Gastroesophageal sphincter (tissue), 4 donors: ENCODE results near the gene L1TD1. TPM values are rescaled to one million over a fixed set of nuclear protein-coding genes. Genes with fewer than 3 reads are reported as not detected.
"Not testable (repeated sequence)": the region's sequence is repeated elsewhere in the genome, so short reads cannot be mapped to it uniquely, and the experiment has no call there.

Experiments
- ATAC-seq: fragments of 150-250 bp; one replicate; pipeline ENCODE4 v1.9.1; 2016; ENCODE audit warnings: mild to moderate bottlenecking, moderate library complexity
- H3K27ac ChIP-seq, 4 donors: fragments of 200-600 bp; sonication (generic) in 3 of 4; 1 replicate in 3 of 4; 2 replicates in 1 of 4; pipeline ENCODE4 v1.5.1; 2016 to 2019
- H3K27me3 ChIP-seq: fragments of 200-600 bp; sonication (generic); one replicate; pipeline ENCODE4 v1.5.1; 2019
- H3K36me3 ChIP-seq, 2 donors: fragments of 200-600 bp; sonication (generic); one replicate each; pipeline ENCODE4 v1.5.1; 2019; ENCODE audit warnings: control low read depth in 1 of 2
- H3K4me1 ChIP-seq, 3 donors: fragments of 200-600 bp; sonication (generic); 1 replicate in 2 of 3; 2 replicates in 1 of 3; pipeline ENCODE4 v1.5.1; 2016 to 2019; ENCODE audit warnings: control low read depth in 2 of 3
- H3K4me3 ChIP-seq, 2 donors: fragments of 200-600 bp; sonication (generic); one replicate each; pipeline ENCODE4 v1.5.1; 2019; ENCODE audit warnings: mild to moderate bottlenecking in 1 of 2, moderate library complexity in 1 of 2
- H3K9me3 ChIP-seq, 3 donors: fragments of 200-600 bp; sonication (generic); one replicate each; pipeline ENCODE4 v1.5.1; 2017 to 2019; ENCODE audit warnings: control low read depth in 2 of 3
- CTCF ChIP-seq, 4 experiments: fragments of 200-600 bp in 2 of 4; fragments of 450-650 bp in 2 of 4; sonication (generic) in 1 of 4; IDR thresholded peaks; one replicate each; pipeline ENCODE4 v1.5.1; 2017 to 2019; ENCODE audit warnings: antibody characterized with exemption in 4 of 4, mild to moderate bottlenecking in 2 of 4, moderate library complexity in 2 of 4
- EP300 ChIP-seq: sonication (generic); formaldehyde crosslinking; IDR thresholded peaks from one replicate; pipeline ENCODE4 v1.6.1; 2017; ENCODE audit warnings: antibody characterized with exemption, mild to moderate bottlenecking
- POLR2A ChIP-seq, 2 donors: fragments of 450-650 bp; IDR thresholded peaks; one replicate each; pipeline ENCODE4 v1.6.1; 2017; ENCODE audit warnings: antibody characterized with exemption in 2 of 2, mild to moderate bottlenecking in 2 of 2, moderate library complexity in 1 of 2
- POLR2AphosphoS5 ChIP-seq: sonication (generic); formaldehyde crosslinking; IDR thresholded peaks from one replicate; pipeline ENCODE4 v1.6.1; 2017; ENCODE audit warnings: antibody characterized with exemption
- WGBS, 2 donors: methylation state at CpG; one replicate each; pipeline ENCODE4 v1.1.5; 2018; ENCODE audit warnings: low coverage in 1 of 2; 5-methylcytosine and 5-hydroxymethylcytosine counted together
- total RNA-seq, 4 donors: library from RNA; depleted of rRNA; stranded (reverse); fragments of >200 nt; gene quantifications; one replicate each; pipeline ENCODE4 v1.1.0, GENCODE V29; 2016

L1TD1 gene
- total RNA-seq, result under 1 TPM in 1 of 4 donors, not detected in 3; 0.47 TPM

- peak; percentile 28 for ATAC-seq
- no peak for TF ChIP-seq CTCF (IDR thresholded peaks at IDR 0.05)
- no peak for TF ChIP-seq POLR2A (IDR thresholded peaks at IDR 0.05)
- TF ChIP-seq POLR2AphosphoS5, result no peak
- TF ChIP-seq EP300, result no peak
- no peaks in the 10 kb centered on the region for H3K36me3 ChIP-seq
- H3K27me3 ChIP-seq, result peaks cover 52% of the 10 kb centered on the region
- H3K4me1 ChIP-seq, result peaks cover 0 to 5% (median 0%) of the 10 kb centered on the region in 3 donors
- WGBS, 2 donors, result 6 to 11% methylated on average over 6 to 15 of the region's 55 CpGs
- H3K4me3 ChIP-seq, result peak within 1 kb of the TSS in 1 of 2 donors; percentile 28
- H3K9me3 ChIP-seq, result peaks cover 0 to 4% (median 0%) of the 10 kb centered on the region in 3 donors
- H3K27ac ChIP-seq, result no peak within 1 kb of the TSS
These were observed at the start of gene L1TD1 for GRCh38 chr1:62194651-62195544. TSS of gene L1TD1 (plus strand) at chr1:62194849. CDS start at chr1:62206629, 11,780 bp downstream.

- Histone ChIP-seq H3K4me1 (no peaks in the 10 kb centered on the region), H3K27me3 (no peaks in the 10 kb centered on the region), H3K36me3 (peaks cover 0 to 27% of the 10 kb centered on the region in 2 donors), H3K27ac (no peak overlapping the region), H3K4me3 (no peak overlapping the region), H3K9me3 (no peaks in the 10 kb centered on the region)
- ATAC-seq, result no peak
- TF ChIP-seq POLR2A (IDR thresholded peaks at IDR 0.05), result no peak
- TF ChIP-seq POLR2AphosphoS5, result no peak
- TF ChIP-seq EP300, result no peak
- TF ChIP-seq CTCF (IDR thresholded peaks at IDR 0.05), result no peak
- 75 to 76% methylated on average over 4 to 6 of the region's 6 CpGs for WGBS, 2 donors
These were observed 34.7 kb upstream of the L1TD1 start for GRCh38 chr1:62159940-62160348.

- Histone ChIP-seq H3K27me3 (no peaks in the 10 kb centered on the region), H3K9me3 (no peaks in the 10 kb centered on the region), H3K4me3 (no peak overlapping the region), H3K4me1 (no peaks in the 10 kb centered on the region), H3K36me3 (peaks cover 0 to 27% of the 10 kb centered on the region in 2 donors), H3K27ac (no peak overlapping the region)
- TF ChIP-seq POLR2A (IDR thresholded peaks at IDR 0.05) (no peak), EP300 (no peak), POLR2AphosphoS5 (no peak)
- no peak for ATAC-seq
- WGBS, 2 donors, result 94% methylated on average over 1 of the region's 1 CpG; no CpG with 5 or more reads in 1 of the 2 donors
These were observed 32.9 kb upstream of the L1TD1 start for GRCh38 chr1:62161711-62162110.

GRCh38 chr1:62170380-62170779 lies 24.3 kb upstream of the L1TD1 start:
- H3K9me3 ChIP-seq, H3K27ac ChIP-seq, H3K4me1 ChIP-seq, H3K36me3 ChIP-seq, H3K4me3 ChIP-seq, ATAC-seq: not testable (repeated sequence)
- WGBS, 2 donors, result 75 to 92% methylated on average over 2 to 6 of the region's 10 CpGs
- H3K27me3 ChIP-seq, result peaks cover 30% of the 10 kb centered on the region

- 20 to 53% methylated on average over 5 to 9 of the region's 9 CpGs for WGBS, 2 donors
- no peak for ATAC-seq
- TF ChIP-seq POLR2AphosphoS5, result no peak
- peak; percentile 52 to 77 (median 62) for TF ChIP-seq CTCF (IDR thresholded peaks at IDR 0.05)
These were observed 19.0 kb upstream of the L1TD1 start for GRCh38 chr1:62175568-62176179.

More at GRCh38 chr1:62175568-62176179, 19.0 kb upstream of the L1TD1 start:
- Histone ChIP-seq H3K4me3 (no peak overlapping the region), H3K9me3 (no peaks in the 10 kb centered on the region), H3K4me1 (no peaks in the 10 kb centered on the region), H3K27ac (no peak overlapping the region), H3K27me3 (peaks cover 30% of the 10 kb centered on the region), H3K36me3 (no peaks in the 10 kb centered on the region)
